Upper lobe of left lung (tissue), 6 donors: ENCODE data around the gene SYCP3. TPM values are rescaled to one million over a fixed set of nuclear protein-coding genes. Genes with fewer than 3 reads are reported as not detected.
"Not testable (repeated sequence)": the region's sequence is repeated elsewhere in the genome, so short reads cannot be mapped to it uniquely, and the experiment has no call there.

Experiments used
- ATAC-seq, 2 donors: fragments of 200-7000 bp; cut with Tn5 transposase; one replicate each; pipeline ENCODE4 v1.9.1; 2022; ENCODE audit warnings: mild to moderate bottlenecking in 2 of 2, moderate library complexity in 2 of 2; ENCODE audit not compliant: low FRiP score in 2 of 2
- DNase-seq, 2 donors: peaks; one replicate each; pipeline ENCODE4 v3.0.0-alpha.2; 2019 to 2020
- H3K27ac ChIP-seq, 4 donors: fragments of 200-600 bp; sonication (generic); one replicate each; pipeline ENCODE4 v1.5.1; 2016 to 2019
- H3K27me3 ChIP-seq, 4 donors: fragments of 200-600 bp; sonication (generic); one replicate each; pipeline ENCODE4 v1.5.1; 2017 to 2019
- H3K36me3 ChIP-seq, 4 donors: fragments of 200-600 bp; sonication (generic); one replicate each; pipeline ENCODE4 v1.5.1; 2016 to 2019
- H3K4me1 ChIP-seq, 4 donors: fragments of 200-600 bp; sonication (generic); one replicate each; pipeline ENCODE4 v1.5.1; 2018 to 2019
- H3K4me3 ChIP-seq, 4 donors: fragments of 200-600 bp; sonication (generic); one replicate each; pipeline ENCODE4 v1.5.1; 2017 to 2019; ENCODE audit warnings: mild to moderate bottlenecking in 2 of 4, moderate library complexity in 1 of 4
- H3K9me3 ChIP-seq, 4 donors: fragments of 200-600 bp; sonication (generic); one replicate each; pipeline ENCODE4 v1.5.1; 2018 to 2019
- EP300 ChIP-seq, 4 donors: sonication (generic); formaldehyde crosslinking; IDR thresholded peaks; one replicate each; pipeline ENCODE4 v1.5.1; 2017; ENCODE audit warnings: antibody characterized with exemption in 4 of 4, control low read depth in 2 of 4
- POLR2A ChIP-seq, 4 donors: fragments of 450-650 bp; IDR thresholded peaks; one replicate each; pipeline ENCODE4 v1.5.1; 2016 to 2017; ENCODE audit warnings: antibody characterized with exemption in 4 of 4, mild to moderate bottlenecking in 2 of 4
- POLR2AphosphoS5 ChIP-seq, 2 donors: sonication (generic); formaldehyde crosslinking; IDR thresholded peaks; one replicate each; pipeline ENCODE4 v1.5.1; 2017; ENCODE audit warnings: antibody characterized with exemption in 2 of 2
- WGBS, 2 donors: methylation state at CpG; one replicate each; pipeline ENCODE4 v1.1.5; 2017 to 2018; 5-methylcytosine and 5-hydroxymethylcytosine counted together
- total RNA-seq, 6 donors: library from RNA; depleted of rRNA in 4 of 6; stranded (reverse); fragments of >200 nt in 4 of 6; gene quantifications; one replicate each; pipeline versions ENCODE4 v1.1.0 to v1.2.1, GENCODE V29; 2016 to 2021
- TF ChIP-seq, protein P1 (sequence below), 6 experiments: fragments of 450-650 bp in 4 of 6; fragments of 200-600 bp in 2 of 6; sonication (generic) in 2 of 6; IDR thresholded peaks; one replicate each; pipeline ENCODE4 v1.5.1; 2016 to 2019; ENCODE audit warnings: antibody characterized with exemption in 6 of 6
- donor health status: DM: no; HTN: no; CAD: no; lungs with moderate emphysema.
- donor health status: DM: no; HTN: yes; CAD: no; lungs with severe emphysema.

Gene SYCP3
- total RNA-seq, 6 donors from 2014 or later, result 0.13 to 1.3 (median 0.30) TPM; not detected in 3

DNA sequence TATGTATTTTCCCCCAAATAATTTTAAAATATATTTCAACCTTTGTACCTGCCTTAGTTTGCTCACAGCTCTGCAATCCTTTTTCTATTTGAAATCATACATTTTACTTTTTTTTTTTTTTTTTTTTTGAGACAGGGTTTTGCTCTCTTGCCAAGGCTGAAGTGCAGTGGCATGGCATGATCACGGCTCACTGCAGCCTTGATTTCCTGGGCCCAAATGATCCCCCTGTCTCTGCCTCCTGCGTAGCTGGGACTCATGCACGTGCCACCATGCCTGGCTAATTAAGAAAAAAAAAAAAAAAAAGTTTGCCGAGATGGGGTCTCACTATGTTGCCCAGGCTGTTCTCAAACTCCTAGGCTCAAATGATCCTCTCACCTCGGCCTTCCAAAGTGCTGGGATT is 1.3 kb upstream of the SYCP3 start:
- Histone ChIP-seq H3K4me3 (no peak overlapping the region), H3K27ac (no peak overlapping the region), H3K27me3 (no peaks in the 10 kb centered on the region), H3K9me3 (no peaks in the 10 kb centered on the region), H3K36me3 (peaks cover 3 to 57% (median 28%) of the 10 kb centered on the region in 4 donors), H3K4me1 (no peaks in the 10 kb centered on the region)
- no peak for TF ChIP-seq EP300 (IDR thresholded peaks at IDR 0.05)
- no peak for TF ChIP-seq POLR2A (IDR thresholded peaks at IDR 0.05)
- TF ChIP-seq POLR2AphosphoS5 (IDR thresholded peaks at IDR 0.05), result no peak
- TF ChIP-seq, protein P1, sequence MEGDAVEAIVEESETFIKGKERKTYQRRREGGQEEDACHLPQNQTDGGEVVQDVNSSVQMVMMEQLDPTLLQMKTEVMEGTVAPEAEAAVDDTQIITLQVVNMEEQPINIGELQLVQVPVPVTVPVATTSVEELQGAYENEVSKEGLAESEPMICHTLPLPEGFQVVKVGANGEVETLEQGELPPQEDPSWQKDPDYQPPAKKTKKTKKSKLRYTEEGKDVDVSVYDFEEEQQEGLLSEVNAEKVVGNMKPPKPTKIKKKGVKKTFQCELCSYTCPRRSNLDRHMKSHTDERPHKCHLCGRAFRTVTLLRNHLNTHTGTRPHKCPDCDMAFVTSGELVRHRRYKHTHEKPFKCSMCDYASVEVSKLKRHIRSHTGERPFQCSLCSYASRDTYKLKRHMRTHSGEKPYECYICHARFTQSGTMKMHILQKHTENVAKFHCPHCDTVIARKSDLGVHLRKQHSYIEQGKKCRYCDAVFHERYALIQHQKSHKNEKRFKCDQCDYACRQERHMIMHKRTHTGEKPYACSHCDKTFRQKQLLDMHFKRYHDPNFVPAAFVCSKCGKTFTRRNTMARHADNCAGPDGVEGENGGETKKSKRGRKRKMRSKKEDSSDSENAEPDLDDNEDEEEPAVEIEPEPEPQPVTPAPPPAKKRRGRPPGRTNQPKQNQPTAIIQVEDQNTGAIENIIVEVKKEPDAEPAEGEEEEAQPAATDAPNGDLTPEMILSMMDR (IDR thresholded peaks at IDR 0.05), result no peak
- WGBS, 2 donors, result 85 to 93% methylated on average over 5 of the region's 5 CpGs
- no peak for DNase-seq
- ATAC-seq, result no peak

GRCh38 chr12:101737476-101737875 is 1.8 kb downstream of the SYCP3 start:
- Histone ChIP-seq H3K4me1 (no peaks in the 10 kb centered on the region), H3K36me3 (peaks cover 0 to 54% (median 19%) of the 10 kb centered on the region in 4 donors), H3K27ac (no peak overlapping the region), H3K27me3 (no peaks in the 10 kb centered on the region), H3K9me3 (no peaks in the 10 kb centered on the region), H3K4me3 (no peak overlapping the region)
- no peak for TF ChIP-seq EP300 (IDR thresholded peaks at IDR 0.05)
- TF ChIP-seq, protein P1 (IDR thresholded peaks at IDR 0.05), result no peak
- TF ChIP-seq POLR2AphosphoS5 (IDR thresholded peaks at IDR 0.05), result no peak
- TF ChIP-seq POLR2A (IDR thresholded peaks at IDR 0.05), result no peak
- ATAC-seq, result no peak
- WGBS, 2 donors, result 91 to 94% methylated on average over 6 of the region's 6 CpGs
- no peak for DNase-seq

- not testable (repeated sequence) for H3K4me1 ChIP-seq, H3K27me3 ChIP-seq, H3K27ac ChIP-seq, H3K4me3 ChIP-seq, ATAC-seq, DNase-seq, H3K9me3 ChIP-seq
- 92 to 99% methylated on average over 5 of the region's 5 CpGs for WGBS, 2 donors
- H3K36me3 ChIP-seq, result peaks cover 0 to 65% (median 23%) of the 10 kb centered on the region in 4 donors
These were observed 4.8 kb downstream of the SYCP3 start for GRCh38 chr12:101734482-101734881.

- DNase-seq, result no peak
- peaks cover 0 to 61% (median 12%) of the 10 kb centered on the region in 4 donors for H3K36me3 ChIP-seq
- no peaks in the 10 kb centered on the region for H3K27me3 ChIP-seq
- H3K27ac ChIP-seq, result no peak overlapping the region
- no peak overlapping the region for H3K4me3 ChIP-seq
- TF ChIP-seq EP300 (IDR thresholded peaks at IDR 0.05) (no peak), POLR2A (IDR thresholded peaks at IDR 0.05) (no peak), POLR2AphosphoS5 (IDR thresholded peaks at IDR 0.05) (no peak)
- TF ChIP-seq, protein P1 (IDR thresholded peaks at IDR 0.05), result no peak
- H3K9me3 ChIP-seq, result no peaks in the 10 kb centered on the region
- WGBS, 2 donors, result 88 to 91% methylated on average over 2 of the region's 2 CpGs
- ATAC-seq, result no peak
- no peaks in the 10 kb centered on the region for H3K4me1 ChIP-seq
These were observed 6.1 kb downstream of the SYCP3 start for GRCh38 chr12:101733166-101733565.

- TF ChIP-seq POLR2AphosphoS5 (IDR thresholded peaks at IDR 0.05) (no peak), EP300 (IDR thresholded peaks at IDR 0.05) (no peak), POLR2A (IDR thresholded peaks at IDR 0.05) (no peak)
- TF ChIP-seq, protein P1 (IDR thresholded peaks at IDR 0.05), result no peak
- no peak overlapping the region for H3K4me3 ChIP-seq
- H3K27me3 ChIP-seq, result no peaks in the 10 kb centered on the region
- ATAC-seq (no peak), DNase-seq (no peak)
- H3K27ac ChIP-seq, result no peak overlapping the region
- WGBS, 2 donors, result 91 to 96% methylated on average over 1 of the region's 1 CpG
- no peaks in the 10 kb centered on the region for H3K9me3 ChIP-seq
- H3K4me1 ChIP-seq, result no peaks in the 10 kb centered on the region
- H3K36me3 ChIP-seq, result peaks cover 0 to 60% (median 9%) of the 10 kb centered on the region in 4 donors
These were observed 6.9 kb downstream of the SYCP3 start for GRCh38 chr12:101732318-101732717.
